ENCODE measurements around the gene RNF144A.
"Not testable (repeated sequence)": the region's sequence is repeated elsewhere in the genome, so short reads cannot be mapped to it uniquely, and the experiment has no call there.

The RNF144A gene

GRCh38 chr2:6917071-6917760, at the start of gene RNF144A:
TSS of gene RNF144A (plus strand) at chr2:6917412. CDS start at chr2:6996927, 79,515 bp downstream.
- DNase-seq (ENCODE audit: low spot score) = peak; percentile 24

DNA sequence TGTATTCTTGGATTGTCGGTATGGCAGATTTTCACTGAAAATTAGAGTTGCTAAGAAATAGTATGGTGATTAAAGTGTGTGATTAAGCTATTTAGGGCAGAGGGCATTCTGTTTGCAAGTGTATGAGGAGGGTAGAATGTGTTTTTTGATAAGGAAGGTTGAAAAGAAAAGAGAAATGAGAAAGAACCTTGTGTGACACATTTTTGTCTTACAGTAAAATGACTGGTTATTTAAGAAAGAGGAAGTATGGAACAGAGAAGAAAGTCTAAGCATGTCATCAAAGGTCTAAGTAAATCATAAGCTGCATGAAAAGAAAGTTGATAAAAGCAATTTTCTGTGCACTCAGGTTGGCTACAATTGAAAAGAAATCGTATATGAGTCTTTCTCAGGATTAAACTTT, 44.8 kb upstream of the RNF144A start:
- DNase-seq (ENCODE audit: low spot score) = no peak

DNA sequence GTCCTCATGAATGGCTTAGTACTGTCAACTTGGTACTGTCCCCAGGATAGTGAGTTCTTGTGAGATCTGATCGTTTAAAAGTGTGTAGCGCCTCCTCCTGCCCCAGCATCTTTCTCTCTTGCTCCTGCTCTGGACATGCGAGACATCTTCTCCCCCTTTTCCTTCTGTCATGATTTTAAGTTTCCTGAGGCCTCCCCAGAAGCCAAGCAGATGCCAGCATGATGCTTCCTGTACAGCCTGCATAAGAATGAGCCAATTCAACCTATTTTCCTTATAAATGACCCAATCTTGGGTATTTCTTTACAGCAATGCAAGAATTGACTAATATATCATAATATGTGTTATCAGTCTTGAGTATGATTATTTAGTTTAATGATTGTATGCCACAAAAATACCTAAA, 43.2 kb upstream of the RNF144A start:
- DNase-seq (ENCODE audit: low spot score) = no peak

DNA sequence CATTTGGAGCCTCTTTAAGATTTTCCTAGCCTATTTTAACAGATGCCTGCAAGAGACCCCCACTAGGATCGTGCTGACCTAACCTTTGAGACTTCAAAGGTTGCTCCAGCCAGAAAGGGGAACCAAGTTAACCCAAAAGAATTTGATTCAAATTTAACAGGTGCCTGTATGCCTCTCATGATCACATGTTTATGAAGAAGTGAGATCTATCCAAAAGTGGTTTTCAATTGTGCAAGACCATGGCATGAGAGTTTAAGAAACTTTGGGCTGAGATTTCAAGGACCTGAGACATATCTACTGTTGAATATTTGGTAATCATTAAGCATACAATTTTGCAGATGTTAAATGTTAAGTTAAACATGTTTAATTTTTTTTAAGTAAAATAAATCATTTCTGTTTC, 40.9 kb upstream of the RNF144A start:
- no peak for DNase-seq (ENCODE audit: low spot score)

GRCh38 chr2:6877402-6878304, 39.6 kb upstream of the RNF144A start, which contains the start of gene RSAD2:
TSS of gene RSAD2 (plus strand) at chr2:6877777. CDS start at chr2:6877801, 24 bp downstream.
- DNase-seq (ENCODE audit: low spot score) = peak; percentile 49

DNA sequence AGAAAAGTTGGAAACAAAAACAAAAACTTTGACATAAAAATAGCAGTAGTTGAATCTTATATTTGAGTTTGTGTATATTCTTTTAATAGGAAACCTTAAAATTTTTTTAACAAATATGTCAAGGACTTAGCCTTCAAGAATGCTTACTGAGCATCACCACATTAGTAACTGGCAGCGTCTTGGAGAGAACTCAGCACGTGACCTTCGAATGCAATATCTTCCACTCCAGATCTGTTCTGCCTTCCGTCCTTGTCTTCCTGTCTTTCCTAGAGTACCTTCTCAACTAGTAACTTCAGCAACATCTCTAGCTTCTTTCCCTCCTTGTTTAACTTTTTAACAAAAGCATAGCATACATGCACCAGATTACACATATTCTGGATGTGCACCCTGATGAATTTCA, 38.7 kb upstream of the RNF144A start:
- DNase-seq (ENCODE audit: low spot score) = no peak

- DNase-seq (ENCODE audit: low spot score) = no peak
Measured at GRCh38 chr2:6879011-6879410, 38.2 kb upstream of the RNF144A start.

- no peak for DNase-seq (ENCODE audit: low spot score)
Measured at GRCh38 chr2:6880200-6880733, 36.9 kb upstream of the RNF144A start.

DNA sequence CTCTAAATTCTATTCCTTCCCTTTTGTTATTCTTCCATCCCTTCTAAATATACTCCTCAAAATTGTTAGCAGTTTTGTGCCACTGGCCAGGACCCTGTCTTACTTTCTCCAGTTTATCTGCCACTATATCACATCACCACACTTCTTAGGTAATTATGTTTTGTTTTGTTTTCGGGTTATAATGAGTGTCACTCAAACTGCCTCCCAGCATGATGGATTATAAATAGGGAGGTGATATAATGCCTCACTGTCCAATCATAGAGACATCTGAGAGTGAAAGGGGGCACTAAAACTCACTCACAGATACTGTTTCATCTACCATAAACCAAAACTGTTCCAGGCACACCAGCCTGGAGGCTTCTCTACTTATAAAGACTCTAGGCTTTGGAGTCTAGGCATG, 36.2 kb upstream of the RNF144A start:
- no peak for DNase-seq (ENCODE audit: low spot score)

DNA sequence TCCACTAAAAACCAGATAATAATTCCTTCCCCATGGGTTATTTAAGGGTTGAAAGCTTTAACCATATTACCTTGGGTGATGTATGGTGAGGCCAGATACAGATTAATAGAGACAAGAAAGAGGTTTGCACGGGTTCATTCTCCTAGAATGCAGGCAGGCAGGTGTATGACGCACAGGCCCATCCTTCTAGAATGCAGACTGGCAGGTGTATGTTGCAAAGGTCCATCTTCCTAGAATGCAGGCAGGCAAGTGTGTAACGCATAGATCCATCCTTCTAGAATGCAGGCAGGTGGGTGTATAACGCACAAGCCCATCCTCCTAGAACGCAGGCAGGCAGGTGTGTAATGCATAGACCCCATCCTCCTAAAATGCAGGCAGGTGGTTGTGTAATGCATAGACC, 35.7 kb upstream of the RNF144A start:
- DNase-seq (ENCODE audit: low spot score) = no peak

GRCh38 chr2:6883448-6884122, 33.6 kb upstream of the RNF144A start:
- DNase-seq (ENCODE audit: low spot score) = no peak

GRCh38 chr2:6885551-6885950, 31.7 kb upstream of the RNF144A start:
- no peak for DNase-seq (ENCODE audit: low spot score)

- DNase-seq (ENCODE audit: low spot score) = no peak
Measured at GRCh38 chr2:6885968-6886367, 31.2 kb upstream of the RNF144A start.

DNA sequence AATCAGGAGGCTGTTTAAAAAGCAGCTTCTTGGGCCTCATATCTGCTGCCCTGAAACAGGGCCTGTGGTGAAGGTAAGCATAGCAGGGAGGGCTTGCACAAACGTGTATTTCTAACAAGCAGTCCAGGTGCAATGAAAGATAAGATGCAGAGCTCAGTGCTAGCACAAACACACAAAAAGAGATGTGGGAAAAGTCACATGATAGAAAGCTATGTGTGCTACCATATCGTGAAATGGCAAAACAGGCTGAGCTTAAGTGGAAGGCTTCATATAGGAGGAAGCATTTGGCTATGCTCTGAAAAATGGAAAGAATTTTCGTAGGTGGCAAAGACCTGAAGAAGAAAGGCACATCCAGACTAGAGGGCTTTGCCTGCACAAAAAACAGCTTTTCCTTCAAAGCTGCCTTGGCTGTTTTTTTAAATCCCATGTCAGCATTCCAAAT, 29.4 kb upstream of the RNF144A start:
- no peak for DNase-seq (ENCODE audit: low spot score)

- DNase-seq (ENCODE audit: low spot score) = no peak
Measured at GRCh38 chr2:6888724-6889123, 28.5 kb upstream of the RNF144A start.

DNA sequence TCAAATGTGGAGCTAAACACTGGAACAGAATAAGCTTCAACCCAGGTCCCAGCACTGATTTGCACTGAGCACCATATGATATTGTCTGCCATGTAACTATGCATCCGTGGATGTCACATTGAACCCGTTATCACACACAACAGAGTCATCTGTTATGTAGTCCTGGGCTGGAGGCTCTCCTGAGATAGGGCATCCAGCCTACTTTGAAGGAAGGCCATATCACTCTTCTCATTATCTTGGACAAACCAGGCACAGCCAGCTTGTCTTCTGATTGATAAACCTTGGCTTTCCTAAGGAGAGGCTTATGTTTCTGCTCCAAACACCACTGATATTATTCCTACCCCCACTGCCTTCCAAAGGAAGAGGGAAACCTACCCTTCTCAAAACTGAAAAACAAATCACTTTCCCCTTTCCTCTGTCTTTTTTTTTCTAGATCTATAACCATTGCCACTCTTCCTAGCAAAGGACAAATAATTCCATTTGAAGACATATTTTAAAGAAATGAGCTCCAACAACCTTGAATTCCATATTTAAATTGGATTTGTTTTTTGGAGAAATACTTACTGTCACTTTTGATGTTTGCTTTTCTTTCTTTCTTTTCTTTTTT, 23.2 kb upstream of the RNF144A start:
- no peak for DNase-seq (ENCODE audit: low spot score)

GRCh38 chr2:6896930-6897759, 20.1 kb upstream of the RNF144A start:
- DNase-seq (ENCODE audit: low spot score) = peak; percentile 37

GRCh38 chr2:6902581-6902980, 14.6 kb upstream of the RNF144A start:
- DNase-seq (ENCODE audit: low spot score) = not testable (repeated sequence)

DNA sequence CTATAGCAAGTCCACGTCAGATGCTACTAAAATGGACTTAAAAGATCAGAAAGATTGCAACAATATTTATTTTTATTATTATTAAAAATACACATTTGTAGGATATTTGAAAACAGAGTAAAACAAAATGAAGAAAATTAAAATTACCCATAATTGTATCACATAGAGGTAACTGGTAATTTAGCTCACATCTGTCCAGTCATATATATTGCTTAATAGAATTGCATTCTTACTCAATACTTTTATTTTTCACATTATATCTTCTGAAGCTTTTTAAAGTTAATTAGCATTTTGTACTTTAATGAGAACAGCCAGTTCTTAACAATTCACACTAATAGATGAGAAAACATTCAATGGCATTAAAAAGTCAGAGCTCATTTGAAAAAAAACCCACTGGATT, 11.5 kb upstream of the RNF144A start:
- no peak for DNase-seq (ENCODE audit: low spot score)

DNA sequence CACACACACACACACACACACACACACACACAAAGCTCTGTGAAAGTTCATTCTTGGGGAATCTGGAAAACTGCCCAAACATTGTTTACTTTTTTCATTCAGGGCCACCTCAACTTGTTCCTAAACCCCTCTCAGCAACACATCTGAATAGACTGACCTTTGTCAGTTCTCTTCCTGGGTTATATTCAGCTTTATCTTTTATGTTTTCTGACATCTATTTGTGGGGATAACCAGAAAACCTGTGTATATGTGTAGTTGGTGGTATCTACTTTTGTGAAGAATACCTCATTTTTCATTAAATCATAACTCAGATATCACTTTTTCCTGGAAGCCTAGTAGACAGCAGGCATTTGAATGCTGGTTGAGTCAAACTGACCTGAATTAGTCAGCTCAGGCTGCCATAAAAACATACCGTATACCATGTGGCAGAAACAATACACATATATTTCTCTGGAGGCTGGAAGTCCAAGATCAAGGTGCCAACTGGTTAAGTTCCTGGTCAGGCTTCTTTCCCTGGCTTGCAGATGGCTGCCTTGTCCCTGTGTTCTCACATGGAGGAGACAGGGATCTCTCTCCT, 11.0 kb upstream of the RNF144A start:
- DNase-seq (ENCODE audit: low spot score) = no peak

DNA sequence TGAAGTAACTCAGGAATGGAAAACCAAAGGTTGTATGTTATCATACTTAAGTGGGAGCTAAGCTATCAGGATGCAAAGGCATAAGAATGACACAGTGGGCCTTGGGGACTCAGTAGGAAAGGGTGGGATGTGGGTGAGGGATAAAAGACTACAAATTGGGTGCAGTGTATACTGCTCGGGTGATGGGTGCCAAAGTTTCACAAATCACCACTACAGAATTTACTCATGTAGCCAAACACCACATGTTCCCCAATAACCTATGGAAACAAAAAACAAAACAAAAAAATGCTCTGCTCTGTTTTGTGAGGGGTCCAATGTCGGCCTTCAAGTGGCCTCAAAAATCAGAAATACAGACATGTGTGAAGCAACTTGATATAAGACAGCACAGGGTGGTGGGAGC, 8.9 kb upstream of the RNF144A start:
- no peak for DNase-seq (ENCODE audit: low spot score)

Measured in SW480 (cell line).